ENCODE results near the gene CYP27C1.

DNA sequence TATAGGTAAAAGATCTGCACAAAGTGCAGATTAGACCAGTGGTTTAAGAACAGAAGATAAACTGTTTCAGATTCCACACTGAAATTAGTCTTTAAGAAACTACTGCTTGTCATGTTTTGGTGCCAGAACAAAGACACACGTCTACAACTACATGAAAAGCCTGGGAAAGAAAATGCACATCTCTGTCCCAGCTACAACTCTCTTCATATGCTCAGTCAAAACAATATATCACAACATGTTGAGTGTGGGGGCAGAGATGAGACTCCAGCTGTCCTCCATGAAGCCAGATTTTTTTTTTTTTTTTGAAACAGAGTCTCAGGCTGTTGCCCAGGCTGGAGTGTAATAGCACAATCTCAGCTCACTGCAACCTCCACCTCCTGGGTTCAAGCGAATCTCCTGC, 60.6 kb downstream of the CYP27C1 start:
- TF ChIP-seq, protein P1, sequence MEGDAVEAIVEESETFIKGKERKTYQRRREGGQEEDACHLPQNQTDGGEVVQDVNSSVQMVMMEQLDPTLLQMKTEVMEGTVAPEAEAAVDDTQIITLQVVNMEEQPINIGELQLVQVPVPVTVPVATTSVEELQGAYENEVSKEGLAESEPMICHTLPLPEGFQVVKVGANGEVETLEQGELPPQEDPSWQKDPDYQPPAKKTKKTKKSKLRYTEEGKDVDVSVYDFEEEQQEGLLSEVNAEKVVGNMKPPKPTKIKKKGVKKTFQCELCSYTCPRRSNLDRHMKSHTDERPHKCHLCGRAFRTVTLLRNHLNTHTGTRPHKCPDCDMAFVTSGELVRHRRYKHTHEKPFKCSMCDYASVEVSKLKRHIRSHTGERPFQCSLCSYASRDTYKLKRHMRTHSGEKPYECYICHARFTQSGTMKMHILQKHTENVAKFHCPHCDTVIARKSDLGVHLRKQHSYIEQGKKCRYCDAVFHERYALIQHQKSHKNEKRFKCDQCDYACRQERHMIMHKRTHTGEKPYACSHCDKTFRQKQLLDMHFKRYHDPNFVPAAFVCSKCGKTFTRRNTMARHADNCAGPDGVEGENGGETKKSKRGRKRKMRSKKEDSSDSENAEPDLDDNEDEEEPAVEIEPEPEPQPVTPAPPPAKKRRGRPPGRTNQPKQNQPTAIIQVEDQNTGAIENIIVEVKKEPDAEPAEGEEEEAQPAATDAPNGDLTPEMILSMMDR (IDR thresholded peaks at IDR 0.05): no peak
- no peak for TF ChIP-seq POLR2A (IDR thresholded peaks at IDR 0.05)
